Measurements from ENCODE around the gene ABCC4.

GRCh38 chr13:95256091-95256490, 45.2 kb downstream of the ABCC4 start:
- TF ChIP-seq EP300 (IDR thresholded peaks at IDR 0.05): no peak
- TF ChIP-seq POLR2A (IDR thresholded peaks at IDR 0.05): no peak
- no peak for TF ChIP-seq CTCF (IDR thresholded peaks at IDR 0.05)
